Peyer's patch (tissue), 4 donors: ENCODE results near the gene RCL1. TPM values are rescaled to one million over a fixed set of nuclear protein-coding genes. Genes with fewer than 3 reads are reported as not detected.

Source experiments
- DNase-seq, 3 donors: peaks; one replicate each; pipeline ENCODE4 v3.0.0-alpha.2; 2017 to 2019
- H3K27ac ChIP-seq, 4 donors: fragments of 200-600 bp; sonication (generic); one replicate each; pipeline ENCODE4 v1.5.1; 2016 to 2019
- H3K27me3 ChIP-seq, 2 donors: fragments of 200-600 bp; sonication (generic); one replicate each; pipeline ENCODE4 v1.5.1; 2019
- H3K36me3 ChIP-seq, 3 donors: fragments of 200-600 bp; sonication (generic); one replicate each; pipeline ENCODE4 v1.5.1; 2016 to 2019
- H3K4me1 ChIP-seq, 4 donors: fragments of 200-600 bp; sonication (generic); one replicate each; pipeline ENCODE4 v1.5.1; 2016 to 2019
- H3K4me3 ChIP-seq, 4 donors: fragments of 200-600 bp; sonication (generic); 1 replicate in 3 of 4; 2 replicates in 1 of 4; pipeline ENCODE4 v1.5.1; 2016 to 2019; ENCODE audit warnings: mild to moderate bottlenecking in 1 of 4
- H3K9me3 ChIP-seq, 4 donors: fragments of 200-600 bp; sonication (generic); one replicate each; pipeline ENCODE4 v1.5.1; 2016 to 2019; ENCODE audit warnings: mild to moderate bottlenecking in 1 of 4
- POLR2A ChIP-seq, 2 donors: fragments of 450-650 bp; IDR thresholded peaks; one replicate each; pipeline ENCODE4 v1.5.1; 2017; ENCODE audit warnings: antibody characterized with exemption in 2 of 2, mild to moderate bottlenecking in 2 of 2, moderate library complexity in 2 of 2
- total RNA-seq, 4 donors: library from RNA; depleted of rRNA; stranded (reverse); fragments of >200 nt; gene quantifications; one replicate each; pipeline ENCODE4 v1.1.0, GENCODE V29; 2016
- TF ChIP-seq, protein P1 (sequence below), 6 experiments: fragments of 450-650 bp in 4 of 6; fragments of 200-600 bp in 2 of 6; sonication (generic) in 1 of 6; IDR thresholded peaks; one replicate each; pipeline ENCODE4 v1.5.1; 2017 to 2019; ENCODE audit warnings: antibody characterized with exemption in 6 of 6, mild to moderate bottlenecking in 3 of 6, moderate library complexity in 1 of 6

The RCL1 gene
- total RNA-seq, 4 donors from 2014 or later: 7.4 to 28.1 (median 19.5) TPM

DNA sequence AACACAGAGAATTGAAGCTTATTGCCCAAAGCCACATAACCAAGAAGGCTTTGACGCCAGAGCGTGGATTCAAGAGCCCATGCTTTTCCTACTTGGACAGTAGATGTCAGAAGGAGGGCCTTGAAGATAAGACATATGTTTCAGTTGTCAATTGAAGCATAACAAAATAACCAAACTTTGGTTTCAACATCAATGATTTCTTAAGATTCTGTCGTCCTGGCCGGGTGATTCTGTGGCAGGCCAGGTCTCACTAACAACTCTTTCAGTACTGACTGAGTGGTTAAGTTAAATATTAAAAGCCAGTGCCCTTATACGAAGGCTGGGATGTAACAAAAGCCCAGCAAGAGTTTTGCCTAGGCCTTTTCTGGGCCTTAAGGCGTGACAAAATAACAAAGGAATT, 94.0 kb downstream of the RCL1 start:
- Histone ChIP-seq H3K27ac (no peak overlapping the region), H3K4me3 (no peak overlapping the region)
- no peak for DNase-seq

GRCh38 chr9:4887556-4887955, 94.8 kb downstream of the RCL1 start:
- Histone ChIP-seq H3K4me1 (no peaks in the 10 kb centered on the region), H3K36me3 (no peaks in the 10 kb centered on the region), H3K27ac (no peak overlapping the region), H3K9me3 (no peaks in the 10 kb centered on the region), H3K27me3 (no peaks in the 10 kb centered on the region), H3K4me3 (no peak overlapping the region)
- no peak for DNase-seq
- TF ChIP-seq, protein P1, sequence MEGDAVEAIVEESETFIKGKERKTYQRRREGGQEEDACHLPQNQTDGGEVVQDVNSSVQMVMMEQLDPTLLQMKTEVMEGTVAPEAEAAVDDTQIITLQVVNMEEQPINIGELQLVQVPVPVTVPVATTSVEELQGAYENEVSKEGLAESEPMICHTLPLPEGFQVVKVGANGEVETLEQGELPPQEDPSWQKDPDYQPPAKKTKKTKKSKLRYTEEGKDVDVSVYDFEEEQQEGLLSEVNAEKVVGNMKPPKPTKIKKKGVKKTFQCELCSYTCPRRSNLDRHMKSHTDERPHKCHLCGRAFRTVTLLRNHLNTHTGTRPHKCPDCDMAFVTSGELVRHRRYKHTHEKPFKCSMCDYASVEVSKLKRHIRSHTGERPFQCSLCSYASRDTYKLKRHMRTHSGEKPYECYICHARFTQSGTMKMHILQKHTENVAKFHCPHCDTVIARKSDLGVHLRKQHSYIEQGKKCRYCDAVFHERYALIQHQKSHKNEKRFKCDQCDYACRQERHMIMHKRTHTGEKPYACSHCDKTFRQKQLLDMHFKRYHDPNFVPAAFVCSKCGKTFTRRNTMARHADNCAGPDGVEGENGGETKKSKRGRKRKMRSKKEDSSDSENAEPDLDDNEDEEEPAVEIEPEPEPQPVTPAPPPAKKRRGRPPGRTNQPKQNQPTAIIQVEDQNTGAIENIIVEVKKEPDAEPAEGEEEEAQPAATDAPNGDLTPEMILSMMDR (IDR thresholded peaks at IDR 0.05): no peak
- TF ChIP-seq POLR2A (IDR thresholded peaks at IDR 0.05): no peak

More for the DNA sequence above, 94.0 kb downstream of the RCL1 start:
- Histone ChIP-seq H3K36me3 (no peaks in the 10 kb centered on the region), H3K27me3 (no peaks in the 10 kb centered on the region), H3K4me1 (no peaks in the 10 kb centered on the region), H3K9me3 (no peaks in the 10 kb centered on the region)
- TF ChIP-seq, protein P1 (IDR thresholded peaks at IDR 0.05): no peak
- TF ChIP-seq POLR2A (IDR thresholded peaks at IDR 0.05): no peak

DNA sequence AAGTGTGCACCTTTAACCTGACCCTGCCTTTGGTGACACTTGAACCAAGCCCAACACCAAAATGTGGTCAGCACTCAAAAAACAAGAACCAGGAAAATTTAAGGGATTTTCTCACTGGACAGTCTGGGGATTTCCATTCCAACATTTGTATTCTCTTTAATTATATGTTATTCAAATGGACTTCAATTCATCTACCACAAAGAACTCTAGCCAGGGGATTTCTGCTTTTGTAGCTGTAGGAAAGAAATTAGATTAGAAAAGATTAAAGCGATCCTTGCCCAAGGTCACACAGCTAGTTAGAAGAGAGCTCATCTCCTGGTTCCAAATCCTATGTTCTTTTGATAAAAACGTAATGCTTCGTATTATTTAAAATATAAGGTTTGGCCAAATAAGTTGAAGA, 97.5 kb downstream of the RCL1 start:
- H3K36me3 ChIP-seq: no peaks in the 10 kb centered on the region
- no peak for DNase-seq
- H3K9me3 ChIP-seq: no peaks in the 10 kb centered on the region
- no peak overlapping the region for H3K4me3 ChIP-seq
- no peak for TF ChIP-seq POLR2A (IDR thresholded peaks at IDR 0.05)
- TF ChIP-seq, protein P1 (IDR thresholded peaks at IDR 0.05): no peak
- H3K27me3 ChIP-seq: no peaks in the 10 kb centered on the region
- no peak overlapping the region for H3K27ac ChIP-seq
- H3K4me1 ChIP-seq: no peaks in the 10 kb centered on the region

DNA sequence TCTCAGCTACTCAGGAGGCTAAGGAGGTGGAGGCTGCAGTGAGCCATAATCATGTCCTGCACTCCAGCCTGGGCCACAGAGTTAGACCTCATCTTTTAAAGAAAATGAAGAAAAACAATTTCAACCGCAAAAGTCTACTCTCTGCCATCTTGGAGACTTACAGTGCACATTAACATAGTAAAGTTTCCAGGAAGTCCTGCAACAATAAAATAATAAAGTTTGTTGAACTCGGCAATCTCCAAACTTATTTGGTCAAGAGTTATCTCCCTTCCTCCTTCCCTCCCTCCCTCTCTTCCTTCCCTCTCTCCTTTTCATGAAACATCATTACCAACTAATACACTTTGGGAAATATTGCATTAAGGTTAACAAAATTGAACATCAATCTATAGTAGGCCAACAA, 98.2 kb downstream of the RCL1 start:
- Histone ChIP-seq H3K27ac (no peak overlapping the region), H3K27me3 (no peaks in the 10 kb centered on the region), H3K4me3 (no peak overlapping the region), H3K9me3 (no peaks in the 10 kb centered on the region), H3K4me1 (no peaks in the 10 kb centered on the region), H3K36me3 (no peaks in the 10 kb centered on the region)
- DNase-seq: no peak
- TF ChIP-seq, protein P1 (IDR thresholded peaks at IDR 0.05): no peak
- TF ChIP-seq POLR2A (IDR thresholded peaks at IDR 0.05): no peak

- no peaks in the 10 kb centered on the region for H3K9me3 ChIP-seq
- no peak for DNase-seq
- TF ChIP-seq, protein P1 (IDR thresholded peaks at IDR 0.05): no peak
- TF ChIP-seq POLR2A (IDR thresholded peaks at IDR 0.05): no peak
- no peak overlapping the region for H3K27ac ChIP-seq
- no peaks in the 10 kb centered on the region for H3K4me1 ChIP-seq
- no peak overlapping the region for H3K4me3 ChIP-seq
- no peaks in the 10 kb centered on the region for H3K36me3 ChIP-seq
- H3K27me3 ChIP-seq: no peaks in the 10 kb centered on the region
Measured at GRCh38 chr9:4891674-4892073, 98.9 kb downstream of the RCL1 start.
